ENCODE data around the gene LRP3. TPM values are rescaled to one million over a fixed set of nuclear protein-coding genes. Genes with fewer than 3 reads are reported as not detected.

LRP3 gene
- total RNA-seq, 1 experiment from 2014 or later = 32.0 TPM

DNA sequence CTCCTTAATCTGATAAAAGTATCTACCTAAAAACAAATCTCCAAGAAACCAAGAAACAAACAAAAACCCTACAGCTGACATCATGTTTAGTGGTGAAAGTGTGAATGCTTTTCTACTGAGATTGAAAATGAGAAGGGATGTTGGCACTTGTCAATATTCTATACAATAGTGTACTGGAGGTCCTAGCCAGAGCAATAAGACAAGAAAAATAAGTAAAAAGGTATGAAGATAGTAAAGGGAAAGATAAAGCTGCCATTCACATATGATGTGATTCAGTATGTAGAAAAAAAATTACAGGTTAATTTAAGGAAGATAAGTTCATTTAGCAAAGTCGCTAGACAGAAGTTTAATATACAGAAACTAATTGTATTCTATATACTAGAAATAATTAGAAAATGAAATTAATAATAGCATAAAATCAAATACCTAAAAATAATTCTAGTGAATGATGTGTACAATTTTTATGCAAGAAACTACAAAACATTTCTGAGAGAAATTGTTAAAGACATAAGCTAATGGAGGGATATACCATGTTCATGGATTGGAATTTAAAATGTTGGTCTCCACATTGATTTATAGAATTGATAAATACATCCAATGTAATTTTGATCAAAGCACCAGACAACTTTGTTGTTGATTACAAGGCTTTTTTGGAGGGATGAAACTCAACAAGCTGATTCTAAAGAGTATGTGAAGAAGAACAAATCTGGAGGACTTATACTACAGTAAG is 33.9 kb downstream of the LRP3 start:
- peaks cover 5% of the 10 kb centered on the region for H3K9me3 ChIP-seq (replicated peaks)
- no peak overlapping the region for H3K4me3 ChIP-seq
- H3K27me3 ChIP-seq = no peaks in the 10 kb centered on the region
- no peaks in the 10 kb centered on the region for H3K4me1 ChIP-seq
- no peak overlapping the region for H3K27ac ChIP-seq
- H3K36me3 ChIP-seq = no peaks in the 10 kb centered on the region
- DNase-seq = no peak

DNA sequence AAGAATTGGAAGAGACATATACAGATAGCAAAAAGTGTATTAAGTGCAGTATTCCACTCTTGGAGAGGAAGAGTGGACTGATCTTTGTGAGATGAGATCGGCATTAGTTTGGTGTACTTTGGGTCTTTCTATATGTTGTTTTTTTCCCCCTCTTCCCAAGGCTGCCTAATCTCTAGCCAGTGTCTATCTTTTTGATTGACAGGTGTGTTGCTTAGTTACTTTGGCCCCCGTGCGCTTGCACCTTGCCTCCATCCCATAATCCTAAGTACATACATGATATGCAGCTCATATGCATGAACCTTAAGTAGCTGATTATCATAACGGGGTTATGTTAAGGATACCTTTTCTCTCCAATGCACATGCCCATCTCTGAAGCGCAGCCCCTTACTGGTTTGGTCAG is 35.8 kb downstream of the LRP3 start:
- Histone ChIP-seq H3K36me3 (no peaks in the 10 kb centered on the region), H3K27ac (no peak overlapping the region), H3K4me1 (no peaks in the 10 kb centered on the region), H3K4me3 (no peak overlapping the region), H3K9me3 (replicated peaks) (peaks cover 5% of the 10 kb centered on the region), H3K27me3 (no peaks in the 10 kb centered on the region)
- no peak for DNase-seq

GRCh38 chr19:33231511-33231910 is 37.4 kb downstream of the LRP3 start:
- Histone ChIP-seq H3K27me3 (no peaks in the 10 kb centered on the region), H3K4me1 (no peaks in the 10 kb centered on the region), H3K9me3 (replicated peaks) (peaks cover 5% of the 10 kb centered on the region), H3K27ac (no peak overlapping the region), H3K36me3 (no peaks in the 10 kb centered on the region), H3K4me3 (no peak overlapping the region)
- DNase-seq = no peak

DNA sequence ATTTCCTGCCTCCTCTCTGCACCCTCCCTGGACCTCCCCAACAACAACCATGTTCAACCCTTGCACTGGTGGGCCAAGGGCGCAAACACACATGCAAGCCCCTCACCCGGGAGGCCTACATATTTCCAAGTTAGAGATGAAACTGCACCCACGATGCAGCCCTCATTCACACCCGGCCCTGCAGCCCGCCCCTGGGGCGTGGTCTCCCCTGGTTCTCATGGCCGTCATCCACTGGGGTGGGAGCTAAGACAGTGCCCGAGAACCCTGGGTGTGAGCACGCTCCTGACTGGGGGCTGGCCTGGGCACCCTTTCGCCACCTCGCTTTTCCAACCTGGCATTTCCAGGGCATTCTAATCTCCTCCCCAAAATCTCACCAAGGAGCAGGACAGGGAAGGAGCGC is 38.5 kb downstream of the LRP3 start:
- H3K4me1 ChIP-seq = no peaks in the 10 kb centered on the region
- H3K27ac ChIP-seq = no peak overlapping the region
- no peaks in the 10 kb centered on the region for H3K36me3 ChIP-seq
- H3K4me3 ChIP-seq = no peak overlapping the region
- no peaks in the 10 kb centered on the region for H3K27me3 ChIP-seq
- H3K9me3 ChIP-seq (replicated peaks) = peaks cover 5% of the 10 kb centered on the region
- no peak for DNase-seq

DNA sequence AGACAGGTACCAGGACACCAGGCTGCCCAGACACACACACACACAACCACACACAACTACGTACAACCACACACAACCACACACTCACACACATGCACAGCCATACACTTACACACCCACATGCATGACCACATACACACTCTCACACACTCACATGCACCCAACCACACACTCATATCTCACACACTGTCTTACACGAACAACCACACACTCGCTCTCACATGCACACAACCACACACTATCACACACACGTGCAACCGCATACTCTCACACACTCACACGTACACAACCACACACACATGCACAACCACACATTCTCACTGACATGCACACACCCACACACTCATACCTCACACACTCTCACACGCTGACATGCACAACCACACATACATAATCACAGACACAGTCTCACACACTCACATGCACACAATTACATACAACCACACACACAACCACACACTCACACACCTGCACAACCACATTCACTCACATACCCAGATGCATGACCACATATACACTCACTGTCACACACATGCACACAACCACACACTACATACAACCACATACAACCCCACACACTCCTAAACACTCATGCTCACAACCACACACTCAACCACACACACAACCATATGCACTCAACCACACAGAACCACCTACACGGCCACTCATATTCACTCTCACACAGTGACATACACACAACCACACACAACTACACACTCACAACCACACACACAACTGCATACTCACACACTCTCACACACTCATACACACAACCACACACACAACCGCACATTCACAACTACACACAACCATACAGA is 39.1 kb downstream of the LRP3 start:
- H3K27ac ChIP-seq = no peak overlapping the region
- peaks cover 4% of the 10 kb centered on the region for H3K9me3 ChIP-seq (replicated peaks)
- no peak overlapping the region for H3K4me3 ChIP-seq
- DNase-seq = no peak
- H3K27me3 ChIP-seq = no peaks in the 10 kb centered on the region
- no peaks in the 10 kb centered on the region for H3K36me3 ChIP-seq
- no peaks in the 10 kb centered on the region for H3K4me1 ChIP-seq

DNA sequence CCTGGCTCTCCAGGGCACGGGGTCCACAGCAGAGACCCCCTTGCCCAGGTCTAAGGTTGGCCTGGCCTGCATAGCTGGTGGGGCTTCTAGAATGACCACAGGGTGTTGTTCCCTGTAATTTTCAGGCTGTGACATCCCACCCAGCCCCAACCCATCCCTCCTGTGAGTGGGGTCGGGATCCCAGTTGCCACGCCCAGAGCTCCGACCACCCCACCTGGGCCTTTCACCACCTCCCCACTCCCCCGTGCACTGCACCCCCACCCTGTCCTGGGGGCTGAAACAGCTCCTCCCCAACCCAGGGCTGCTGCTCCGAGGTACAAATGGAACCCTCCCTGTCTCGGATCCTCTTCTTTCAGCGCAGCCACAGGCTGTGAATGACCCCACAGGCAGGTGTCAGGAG is 40.0 kb downstream of the LRP3 start:
- no peaks in the 10 kb centered on the region for H3K4me1 ChIP-seq
- H3K9me3 ChIP-seq (replicated peaks) = no peaks in the 10 kb centered on the region
- H3K27me3 ChIP-seq = no peaks in the 10 kb centered on the region
- H3K36me3 ChIP-seq = no peaks in the 10 kb centered on the region
- H3K4me3 ChIP-seq = no peak overlapping the region
- H3K27ac ChIP-seq = no peak overlapping the region
- no peak for DNase-seq

- no peak for DNase-seq
- no peak overlapping the region for H3K27ac ChIP-seq
- H3K4me3 ChIP-seq = no peak overlapping the region
- no peaks in the 10 kb centered on the region for H3K9me3 ChIP-seq (replicated peaks)
- no peaks in the 10 kb centered on the region for H3K27me3 ChIP-seq
- no peaks in the 10 kb centered on the region for H3K36me3 ChIP-seq
- no peaks in the 10 kb centered on the region for H3K4me1 ChIP-seq
Measured at GRCh38 chr19:33234736-33235135, 40.6 kb downstream of the LRP3 start.

GRCh38 chr19:33235269-33235995 is 41.3 kb downstream of the LRP3 start:
- Histone ChIP-seq H3K27ac (no peak overlapping the region), H3K4me1 (no peaks in the 10 kb centered on the region), H3K27me3 (no peaks in the 10 kb centered on the region), H3K4me3 (no peak overlapping the region), H3K9me3 (replicated peaks) (no peaks in the 10 kb centered on the region), H3K36me3 (no peaks in the 10 kb centered on the region)
- peak; percentile 81 to 91 for DNase-seq

- Histone ChIP-seq H3K4me1 (no peaks in the 10 kb centered on the region), H3K27me3 (no peaks in the 10 kb centered on the region), H3K9me3 (replicated peaks) (no peaks in the 10 kb centered on the region), H3K27ac (no peak overlapping the region), H3K36me3 (no peaks in the 10 kb centered on the region), H3K4me3 (no peak overlapping the region)
- DNase-seq = no peak
Measured at GRCh38 chr19:33235996-33236350, 41.8 kb downstream of the LRP3 start.

DNA sequence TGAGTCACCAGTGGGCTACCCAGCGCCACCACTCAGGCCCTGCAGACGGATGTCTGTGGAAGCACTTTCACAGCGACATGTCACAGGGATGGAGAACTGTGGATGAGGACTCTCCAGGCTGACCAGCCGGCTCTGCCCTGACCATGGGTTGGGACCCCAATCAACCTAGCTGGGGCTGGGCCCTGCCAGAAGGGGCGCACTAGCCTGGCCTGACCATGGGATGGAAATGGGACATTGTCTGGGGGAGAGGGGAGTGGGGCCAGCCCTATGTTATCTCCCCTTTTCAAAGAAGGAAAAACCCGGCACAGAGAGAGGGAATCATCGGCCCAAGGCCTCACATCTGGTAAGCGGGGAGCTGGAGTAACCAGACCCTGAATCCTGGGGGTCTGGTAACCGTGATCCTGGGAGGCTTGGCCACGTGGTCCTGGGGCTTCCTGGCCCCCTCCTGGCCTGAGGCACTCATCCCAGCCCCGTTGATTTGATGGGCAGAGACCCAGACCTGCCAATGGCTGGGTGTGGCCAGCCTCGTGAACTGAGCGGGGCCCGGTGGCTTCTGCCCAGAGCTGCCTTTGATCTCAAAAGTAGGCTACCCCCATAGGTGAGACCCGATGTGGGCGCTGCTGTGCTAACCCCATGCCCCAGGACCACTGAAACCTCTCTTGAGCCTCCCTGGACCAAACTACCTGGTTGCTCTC is 42.7 kb downstream of the LRP3 start:
- DNase-seq = no peak
- no peak overlapping the region for H3K27ac ChIP-seq
- no peak overlapping the region for H3K4me3 ChIP-seq
- H3K4me1 ChIP-seq = no peaks in the 10 kb centered on the region
- no peaks in the 10 kb centered on the region for H3K9me3 ChIP-seq (replicated peaks)
- H3K27me3 ChIP-seq = no peaks in the 10 kb centered on the region
- H3K36me3 ChIP-seq = no peaks in the 10 kb centered on the region

GRCh38 chr19:33238481-33239149 is 44.5 kb downstream of the LRP3 start:
- no peaks in the 10 kb centered on the region for H3K36me3 ChIP-seq
- H3K27me3 ChIP-seq = no peaks in the 10 kb centered on the region
- H3K4me3 ChIP-seq = no peak overlapping the region
- no peak for DNase-seq
- H3K4me1 ChIP-seq = no peaks in the 10 kb centered on the region
- no peaks in the 10 kb centered on the region for H3K9me3 ChIP-seq (replicated peaks)
- no peak overlapping the region for H3K27ac ChIP-seq

DNA sequence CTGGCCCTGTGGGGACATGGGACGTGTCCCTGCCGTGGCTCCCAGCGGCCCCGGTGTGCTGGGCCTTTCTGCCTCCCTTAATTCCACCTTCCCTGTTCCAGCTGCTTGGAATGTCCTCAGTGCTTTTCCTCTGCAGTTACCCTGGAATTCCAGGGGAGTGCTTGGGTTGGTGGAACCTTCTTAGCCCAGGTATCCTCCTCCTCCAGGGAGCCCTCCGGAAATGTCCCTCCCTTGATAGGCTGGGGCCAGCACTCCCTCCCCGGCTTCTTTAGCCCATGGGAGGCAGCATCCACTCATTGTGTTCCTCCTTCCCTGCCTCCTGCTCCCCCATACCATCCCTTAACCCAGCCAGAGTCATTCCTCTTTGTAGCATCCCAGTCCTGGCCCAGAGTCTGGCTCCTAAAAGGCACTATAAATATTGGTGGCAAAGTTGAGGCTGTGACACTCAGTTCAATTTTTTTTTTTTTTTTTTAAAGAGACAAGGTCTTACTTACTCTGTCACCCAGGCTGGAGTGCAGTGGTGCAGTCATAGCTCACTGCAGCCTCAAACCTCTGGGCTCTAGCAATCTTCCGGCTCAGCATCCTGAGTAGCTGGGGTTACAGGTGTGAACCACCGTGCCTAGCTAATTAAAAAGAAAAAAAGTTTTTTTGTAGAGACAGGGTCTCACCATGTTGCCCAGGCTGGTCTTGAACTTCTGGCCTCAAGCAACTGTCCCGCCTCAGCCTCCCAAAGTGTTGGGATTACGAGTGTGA is 45.3 kb downstream of the LRP3 start:
- Histone ChIP-seq H3K27me3 (no peaks in the 10 kb centered on the region), H3K36me3 (no peaks in the 10 kb centered on the region), H3K27ac (no peak overlapping the region), H3K4me1 (no peaks in the 10 kb centered on the region), H3K9me3 (replicated peaks) (no peaks in the 10 kb centered on the region), H3K4me3 (no peak overlapping the region)
- no peak for DNase-seq

DNA sequence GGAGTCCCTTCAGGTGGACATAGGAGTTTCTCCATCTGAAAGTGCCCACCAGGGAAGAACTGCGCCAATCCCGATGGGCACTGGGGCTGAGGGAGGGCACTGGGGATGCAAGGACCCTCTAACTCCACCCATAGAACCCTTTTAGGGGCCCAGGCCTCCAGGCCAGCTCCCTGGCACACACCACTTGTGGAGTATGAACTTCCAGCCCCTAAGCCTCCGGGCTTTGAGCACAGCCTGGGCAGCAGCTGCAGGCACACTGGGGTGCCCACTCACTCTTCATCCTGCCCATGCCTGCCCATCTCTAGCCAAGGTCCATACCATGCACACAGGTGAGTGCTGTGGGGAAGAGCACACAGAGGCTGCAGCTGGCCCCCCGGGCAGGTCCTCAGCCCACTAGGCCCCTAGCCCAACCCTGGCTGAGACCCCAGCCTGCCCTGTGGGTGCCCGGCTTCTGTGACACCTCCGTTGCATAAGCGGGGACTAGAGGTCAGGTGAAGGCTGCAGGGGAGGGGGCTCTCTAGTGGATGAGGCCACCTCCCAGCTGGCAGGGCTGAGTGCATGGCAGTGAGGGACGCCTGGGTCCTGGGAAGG is 46.1 kb downstream of the LRP3 start:
- Histone ChIP-seq H3K4me1 (no peaks in the 10 kb centered on the region), H3K4me3 (no peak overlapping the region), H3K27ac (no peak overlapping the region), H3K36me3 (no peaks in the 10 kb centered on the region), H3K9me3 (replicated peaks) (no peaks in the 10 kb centered on the region), H3K27me3 (no peaks in the 10 kb centered on the region)
- DNase-seq = no peak
